H1 (cell line): Measurements from ENCODE around the gene CDPF1. TPM values are rescaled to one million over a fixed set of nuclear protein-coding genes. Genes with fewer than 3 reads are reported as not detected.

Source experiments
- CTCF ChIA-PET: fragments of 300-600 bp; sonication (Branson Sonifier 250); formaldehyde crosslinking; loops from one replicate; lab custom pipeline; 2021; ENCODE audit not compliant: partially characterized antibody; lab: Charles Lee
- POLR2A ChIA-PET: fragments of 300-600 bp; sonication (Branson Sonifier 250); formaldehyde crosslinking; loops from one replicate; lab custom pipeline; 2021; ENCODE audit warnings: inconsistent platforms; ENCODE audit not compliant: partially characterized antibody; lab: Charles Lee
- DNase-seq, 2 experiments: peaks; one replicate each; pipeline versions ENCODE4 v3.0.0 to v3.0.0-alpha.2; 2010 to 2022; ENCODE audit warnings: low spot score in 2 of 2, low read depth in 1 of 2, mixed read lengths in 1 of 2
- FAIRE-seq: peaks from 2 replicates; lab custom pipeline; 2011; peaks lifted over from hg19 to GRCh38; lab: Jason Lieb, UNC
- H2AFZ ChIP-seq: 2 replicates; pipeline ENCODE4 v1.8.1; 2012; ENCODE audit warnings: low read length, inconsistent platforms
- H2AK5ac ChIP-seq: 2 replicates; pipeline ENCODE4 v1.6.1; 2013; ENCODE audit warnings: low read depth, low read length
- H2BK120ac ChIP-seq: replicated peaks from 2 replicates; pipeline ENCODE3; 2013; ENCODE audit warnings: low read depth, low read length, inconsistent platforms
- H2BK12ac ChIP-seq: 2 replicates; pipeline ENCODE4 v1.6.1; 2013; ENCODE audit warnings: low read depth, low read length
- H2BK15ac ChIP-seq: 2 replicates; pipeline ENCODE4 v1.6.1; 2013; ENCODE audit warnings: low read length
- H2BK20ac ChIP-seq: 2 replicates; pipeline ENCODE4 v1.6.1; 2013; ENCODE audit warnings: low read length
- H2BK5ac ChIP-seq: 2 replicates; pipeline ENCODE4 v1.6.1; 2013; ENCODE audit warnings: low read depth, low read length
- H3K14ac ChIP-seq: 2 replicates; pipeline ENCODE4 v1.6.1; 2013; ENCODE audit warnings: inconsistent platforms; ENCODE audit not compliant: insufficient read length
- H3K18ac ChIP-seq: 2 replicates; pipeline ENCODE4 v1.6.1; 2013; ENCODE audit warnings: low read length; ENCODE audit errors: extremely low read depth
- H3K23ac ChIP-seq: 2 replicates; pipeline ENCODE4 v1.6.1; 2013; ENCODE audit warnings: inconsistent platforms; ENCODE audit not compliant: insufficient read length
- H3K23me2 ChIP-seq: 2 replicates; pipeline ENCODE4 v1.6.1; 2013; ENCODE audit warnings: low read depth, low read length
- H3K27ac ChIP-seq: 2 replicates; pipeline ENCODE4 v1.6.1; 2011; ENCODE audit warnings: low read depth, low read length, inconsistent platforms
- H3K27me3 ChIP-seq, 4 experiments: replicated peaks in 1 of 4; 1 replicate in 1 of 4; 2 replicates in 3 of 4; pipeline versions ENCODE4 v1.6.1 to v1.8.1; 2011 to 2013; ENCODE audit warnings: low read length in 3 of 4, mild to moderate bottlenecking in 3 of 4, inconsistent platforms in 2 of 4, mixed read lengths in 2 of 4, moderate library complexity in 1 of 4; ENCODE audit not compliant: control insufficient read depth in 3 of 4, insufficient read depth in 3 of 4; ENCODE audit errors: extremely low read depth in 1 of 4
- H3K36me3 ChIP-seq, 4 experiments: 2 replicates each; pipeline versions ENCODE4 v1.6.1 to v1.8.1; 2011 to 2013; ENCODE audit warnings: mild to moderate bottlenecking in 4 of 4, low read length in 3 of 4, moderate library complexity in 2 of 4, control low read depth in 1 of 4, inconsistent platforms in 1 of 4; ENCODE audit not compliant: insufficient read depth in 4 of 4, control insufficient read depth in 2 of 4
- H3K4ac ChIP-seq: replicated peaks from 2 replicates; pipeline ENCODE3; 2013; ENCODE audit warnings: low read length, low read depth, mixed read lengths, inconsistent platforms; ENCODE audit not compliant: insufficient read length
- H3K4me1 ChIP-seq, 4 experiments: replicated peaks in 1 of 4; 1 replicate in 1 of 4; 2 replicates in 3 of 4; pipeline versions ENCODE4 v1.6.1 to v1.8.1; 2011 to 2013; ENCODE audit warnings: low read length in 3 of 4, inconsistent platforms in 2 of 4, mixed read lengths in 1 of 4; ENCODE audit not compliant: insufficient read depth in 4 of 4, control insufficient read depth in 3 of 4
- H3K4me2 ChIP-seq, 2 experiments: 2 replicates each; pipeline versions ENCODE4 v1.6.1 to v1.8.1; 2011 to 2013; ENCODE audit warnings: low read depth in 2 of 2, low read length in 2 of 2, control low read depth in 1 of 2, inconsistent platforms in 1 of 2, mild to moderate bottlenecking in 1 of 2; ENCODE audit not compliant: insufficient read depth in 1 of 2
- H3K4me3 ChIP-seq, 4 experiments: fragments of 200-600, 300-600 bp in 1 of 4; sonication (generic), shearing (Covaris generic), sonication (Bioruptor Twin) in 1 of 4; 2 replicates each; pipeline versions ENCODE4 v1.5.1 to v1.8.1; 2011 to 2016; ENCODE audit warnings: low read length in 4 of 4, low read depth in 3 of 4, control low read depth in 2 of 4, inconsistent platforms in 2 of 4, mild to moderate bottlenecking in 2 of 4, mixed read lengths in 1 of 4, moderate library complexity in 1 of 4; ENCODE audit not compliant: insufficient read depth in 2 of 4; ENCODE audit errors: extremely low read depth in 1 of 4
- H3K56ac ChIP-seq: replicated peaks from 2 replicates; pipeline ENCODE3; 2013; ENCODE audit warnings: low read depth, mild to moderate bottlenecking, mixed read lengths, low read length, inconsistent platforms; ENCODE audit not compliant: insufficient read length
- H3K79me1 ChIP-seq: 2 replicates; pipeline ENCODE4 v1.6.1; 2013; ENCODE audit warnings: low read depth, low read length, control low read depth
- H3K79me2 ChIP-seq, 2 experiments: 2 replicates each; pipeline versions ENCODE4 v1.6.1 to v1.8.1; 2012 to 2013; ENCODE audit warnings: low read length in 2 of 2, mild to moderate bottlenecking in 2 of 2, inconsistent platforms in 1 of 2; ENCODE audit not compliant: insufficient read depth in 2 of 2, control insufficient read depth in 1 of 2
- H3K9ac ChIP-seq, 4 experiments: replicated peaks in 1 of 4; 1 replicate in 1 of 4; 2 replicates in 3 of 4; pipeline versions ENCODE4 v1.6.1 to v1.8.1; 2011 to 2013; ENCODE audit warnings: low read depth in 3 of 4, low read length in 3 of 4, control low read depth in 2 of 4, mild to moderate bottlenecking in 2 of 4, moderate library complexity in 2 of 4, inconsistent platforms in 1 of 4; ENCODE audit errors: extremely low read depth in 1 of 4
- H3K9me3 ChIP-seq, 2 experiments: 2 replicates each; pipeline versions ENCODE4 v1.6.1 to v1.8.1; 2012 to 2013; ENCODE audit warnings: mild to moderate bottlenecking in 2 of 2, moderate library complexity in 2 of 2, control low read depth in 1 of 2, inconsistent platforms in 1 of 2, low read depth in 1 of 2, low read length in 1 of 2, mixed read lengths in 1 of 2; ENCODE audit not compliant: insufficient read depth in 2 of 2
- H4K20me1 ChIP-seq, 2 experiments: replicated peaks in 1 of 2; 2 replicates each; pipeline versions ENCODE3 to v1.8.1; 2011 to 2013; ENCODE audit warnings: inconsistent platforms in 2 of 2, low read length in 2 of 2, mild to moderate bottlenecking in 1 of 2; ENCODE audit not compliant: insufficient read depth in 2 of 2, control insufficient read depth in 1 of 2
- H4K5ac ChIP-seq: 2 replicates; pipeline ENCODE4 v1.6.1; 2013; ENCODE audit warnings: low read length, low read depth, mixed read lengths, inconsistent platforms; ENCODE audit not compliant: insufficient read length
- H4K8ac ChIP-seq: 2 replicates; pipeline ENCODE4 v1.8.0; 2013; ENCODE audit warnings: mild to moderate bottlenecking, moderate library complexity, low read length, inconsistent platforms; ENCODE audit not compliant: insufficient read depth; ENCODE audit errors: extremely low read depth
- H4K91ac ChIP-seq: replicated peaks from 2 replicates; pipeline ENCODE3; 2013; ENCODE audit warnings: low read length, mixed read lengths, inconsistent platforms; ENCODE audit not compliant: insufficient read length
- NRF1 ChIP-seq: IDR thresholded peaks from 2 replicates; pipeline ENCODE4 v1.6.1; 2011; ENCODE audit warnings: mild to moderate bottlenecking, low read depth, low read length, improper control_type of control experiment
- RXRA ChIP-seq: IDR thresholded peaks from 2 replicates; pipeline ENCODE4 v1.6.1; 2011; ENCODE audit warnings: low read depth, mild to moderate bottlenecking, low read length, moderate library complexity; ENCODE audit not compliant: insufficient read depth
- TAF1 ChIP-seq: IDR thresholded peaks from 2 replicates; pipeline ENCODE4 v1.6.1; 2011; ENCODE audit warnings: mild to moderate bottlenecking, low read depth, low read length
- ZNF274 ChIP-seq: IDR thresholded peaks from 2 replicates; pipeline ENCODE4 v1.7.0; 2012; ENCODE audit warnings: low read length, borderline replicate concordance; ENCODE audit errors: extremely low read depth
- WGBS, 2 experiments: shearing (Covaris generic) in 1 of 2; methylation state at CpG; one replicate each; pipeline versions ENCODE4 v1.1.6 to v1.1.7; 2013 to 2015; ENCODE audit warnings: low lambda C conversion rate in 2 of 2, mixed read lengths in 2 of 2, inconsistent platforms in 1 of 2, low coverage in 1 of 2, missing lambda C conversion rate in 1 of 2; ENCODE audit not compliant: insufficient replicate concordance in 2 of 2, insufficient coverage in 1 of 2, insufficient read length in 1 of 2; ENCODE audit errors: extremely low coverage in 1 of 2, missing lambda C conversion rate in 1 of 2; 5-methylcytosine and 5-hydroxymethylcytosine counted together
- polyA plus RNA-seq, 7 experiments: library from polyadenylated mRNA; depleted of rRNA in 3 of 7; stranded (reverse) in 5 of 7; unstranded in 2 of 7; fragments of >200 nt in 5 of 7; fragments of 200-250 nt in 2 of 7; gene quantifications; 1 replicate in 5 of 7; 2 replicates in 1 of 7; 4 replicates in 1 of 7; pipeline versions ENCODE4 v1.2.1 to v1.2.3, GENCODE V29; 2011 to 2013; ENCODE audit warnings: missing spikeins in 2 of 7, mixed read lengths in 2 of 7
- total RNA-seq: library from RNA; stranded (reverse); fragmentation: NEBNext Ultra II Directional; extraction: Animal tissue kit (Norgen Biotek cat#: 25700); gene quantifications from 2 replicates; pipeline ENCODE4 v1.2.1, GENCODE V29; 2021
- TF ChIP-seq, protein P1 (sequence below): IDR thresholded peaks from 2 replicates; pipeline ENCODE4 v1.6.1; 2011; ENCODE audit warnings: low read length, improper control_type of control experiment

The CDPF1 gene
- total and polyA plus RNA-seq, 2 of the 8 experiments (the other 6 are each of a cell fraction or from before 2014, with no cell fraction given) = 9.7 to 13.7 TPM

DNA sequence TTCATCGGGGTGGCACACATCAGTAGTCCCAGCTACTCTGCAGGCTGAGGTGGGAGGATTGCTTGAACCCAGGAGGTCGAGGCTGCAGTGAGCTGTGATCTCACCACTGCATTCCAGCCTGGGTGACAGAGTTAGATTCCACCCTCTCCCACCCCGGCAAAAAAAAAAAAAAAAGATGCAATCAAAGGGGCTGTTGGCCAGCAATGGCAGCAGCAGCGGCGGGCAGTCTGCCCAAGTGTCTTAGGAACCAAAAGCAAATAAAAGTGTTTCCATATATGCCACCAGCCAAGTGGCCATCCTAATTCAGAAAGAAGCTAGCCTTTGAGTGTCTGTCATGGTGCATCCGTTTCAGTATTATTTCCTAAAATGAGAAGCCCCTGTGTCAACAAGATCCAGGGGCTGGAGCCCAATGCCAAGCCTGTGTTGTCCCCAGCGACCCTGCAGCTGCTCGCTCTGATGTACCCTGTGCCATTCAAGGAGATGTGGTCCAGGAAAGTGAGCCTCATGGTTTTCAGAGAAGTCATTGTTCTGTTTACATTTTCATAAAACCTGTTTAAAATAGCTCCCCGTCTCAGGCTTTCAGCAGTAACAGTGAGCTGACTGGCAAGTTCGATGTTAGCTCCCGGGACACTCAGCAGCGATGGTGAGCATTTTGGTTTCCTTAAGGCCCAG, 12.5 kb downstream of the CDPF1 start:
- H3K14ac ChIP-seq = no peak overlapping the region
- H3K27me3 ChIP-seq = no peaks in the 10 kb centered on the region; a peak in 1 of 7 replicates
- ChIA-PET CTCF (interaction anchor here (0.8 kb wide), 1 partner anchor 9 kb away, joined by 3 read pairs; no protein-coding TSS in a partner anchor), POLR2A (interaction anchor here (1.0 kb wide), 1 partner anchor 88 kb away, joined by 3 read pairs; no protein-coding TSS in a partner anchor)
- H2BK12ac ChIP-seq = no peak overlapping the region
- no peaks in the 10 kb centered on the region for H3K4me1 ChIP-seq
- no peaks in the 10 kb centered on the region for H3K79me1 ChIP-seq
- H3K27ac ChIP-seq = no peak overlapping the region
- 90% methylated on average over 11 of the region's 12 CpGs; no CpG with 5 or more reads in 1 of the 2 experiments for WGBS, 2 experiments
- H2AFZ ChIP-seq = no peak overlapping the region
- no peaks in the 10 kb centered on the region for H3K9me3 ChIP-seq
- H3K36me3 ChIP-seq = no peaks in the 10 kb centered on the region
- no peaks in the 10 kb centered on the region for H3K79me2 ChIP-seq
- H2BK15ac ChIP-seq = no peak overlapping the region
- no peak overlapping the region for H4K8ac ChIP-seq
- no peak overlapping the region for H4K91ac ChIP-seq
- no peak for DNase-seq
- no peak overlapping the region for H2BK20ac ChIP-seq
- H4K20me1 ChIP-seq = no peaks in the 10 kb centered on the region
- H3K9ac ChIP-seq = no peak overlapping the region
- no peak overlapping the region for H3K4ac ChIP-seq
- H3K4me3 ChIP-seq = no peak overlapping the region
- H2AK5ac ChIP-seq = no peak overlapping the region
- FAIRE-seq = no peak
- H3K23me2 ChIP-seq = no peaks in the 10 kb centered on the region
- no peak overlapping the region for H3K56ac ChIP-seq
- H3K4me2 ChIP-seq = no peak overlapping the region
- H2BK5ac ChIP-seq = no peak overlapping the region
- no peak overlapping the region for H3K18ac ChIP-seq
- no peak overlapping the region for H4K5ac ChIP-seq
- no peak overlapping the region for H3K23ac ChIP-seq
- no peak overlapping the region for H2BK120ac ChIP-seq
- no peak for TF ChIP-seq ZNF274
- TF ChIP-seq NRF1 = no peak
- no peak for TF ChIP-seq RXRA
- TF ChIP-seq, protein P1, sequence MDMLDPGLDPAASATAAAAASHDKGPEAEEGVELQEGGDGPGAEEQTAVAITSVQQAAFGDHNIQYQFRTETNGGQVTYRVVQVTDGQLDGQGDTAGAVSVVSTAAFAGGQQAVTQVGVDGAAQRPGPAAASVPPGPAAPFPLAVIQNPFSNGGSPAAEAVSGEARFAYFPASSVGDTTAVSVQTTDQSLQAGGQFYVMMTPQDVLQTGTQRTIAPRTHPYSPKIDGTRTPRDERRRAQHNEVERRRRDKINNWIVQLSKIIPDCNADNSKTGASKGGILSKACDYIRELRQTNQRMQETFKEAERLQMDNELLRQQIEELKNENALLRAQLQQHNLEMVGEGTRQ = no peak
- TF ChIP-seq TAF1 = no peak
